Measurements from ENCODE around the gene PEX6.
"Not testable (repeated sequence)": the region's sequence is repeated elsewhere in the genome, so short reads cannot be mapped to it uniquely, and the experiment has no call there.

PEX6 gene

DNA sequence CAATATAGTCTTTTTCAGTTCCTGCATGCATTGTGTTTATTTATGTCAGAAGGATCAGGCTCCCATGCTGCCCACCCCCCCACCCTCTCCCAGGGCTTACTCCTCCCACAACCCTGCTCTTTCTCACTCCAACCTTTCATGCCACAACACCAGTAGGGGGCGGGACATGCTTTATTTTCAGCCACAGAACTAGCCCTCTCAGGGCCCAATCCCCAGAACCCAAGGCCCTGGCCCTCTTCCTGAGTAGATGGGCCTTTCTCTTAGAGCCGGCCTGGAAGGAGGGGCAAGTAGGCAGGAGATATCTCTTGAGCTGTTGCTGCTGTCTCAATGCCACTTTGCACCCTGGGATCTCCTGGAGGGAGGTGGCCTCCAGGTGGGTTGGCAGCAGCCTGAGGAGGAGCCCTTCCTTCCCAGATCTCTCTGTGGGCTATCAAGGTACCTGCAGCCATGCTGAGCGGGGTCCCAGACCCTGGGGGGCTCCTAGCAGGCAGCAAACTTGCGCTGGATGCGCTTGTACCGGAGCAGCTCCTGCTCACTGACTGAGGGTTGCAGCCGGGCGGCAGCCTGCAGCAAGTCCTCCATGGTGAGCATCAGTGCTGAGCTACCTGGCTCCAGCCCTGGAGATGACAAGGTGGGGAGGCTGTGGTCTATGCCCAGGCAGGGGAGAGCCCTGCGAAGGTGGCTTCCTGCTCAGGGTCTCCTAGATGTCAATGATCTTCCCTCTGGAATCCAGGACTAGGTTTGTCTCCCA, 15.0 kb downstream of the PEX6 start:
- DNase-seq = peak; percentile 33 to 60

DNA sequence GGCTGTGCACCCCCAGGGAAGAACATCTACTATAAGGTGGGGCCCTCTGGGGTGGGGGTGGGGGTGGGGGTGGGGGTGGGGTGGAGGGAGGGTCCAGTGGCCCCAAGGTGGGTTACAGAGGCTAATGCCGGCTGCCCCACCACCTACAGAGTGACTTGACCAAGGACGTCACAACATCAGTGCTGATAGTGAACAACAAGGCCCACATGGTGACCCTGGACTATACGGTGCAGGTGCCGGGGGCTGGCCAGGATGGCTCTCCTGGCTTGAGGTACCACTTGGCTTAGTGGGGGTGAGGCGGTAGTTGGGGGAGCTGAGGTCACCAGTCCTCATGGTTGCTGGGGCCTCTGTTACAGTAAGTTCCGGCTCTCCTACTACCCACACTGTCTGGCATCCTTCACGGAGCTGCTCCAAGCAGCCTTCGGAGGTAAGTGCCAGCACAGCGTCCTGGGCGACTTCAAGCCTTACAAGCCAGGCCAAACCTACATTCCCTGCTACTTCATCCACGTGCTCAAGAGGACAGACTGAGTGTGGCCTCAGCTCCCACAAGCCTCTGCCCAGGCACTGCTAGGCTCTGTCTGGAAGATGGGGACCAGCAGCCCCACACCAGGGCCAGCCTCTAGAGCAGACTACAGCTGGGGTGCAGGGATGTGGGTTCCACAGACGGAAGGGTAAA, 15.7 kb downstream of the PEX6 start:
- no peak for DNase-seq

DNA sequence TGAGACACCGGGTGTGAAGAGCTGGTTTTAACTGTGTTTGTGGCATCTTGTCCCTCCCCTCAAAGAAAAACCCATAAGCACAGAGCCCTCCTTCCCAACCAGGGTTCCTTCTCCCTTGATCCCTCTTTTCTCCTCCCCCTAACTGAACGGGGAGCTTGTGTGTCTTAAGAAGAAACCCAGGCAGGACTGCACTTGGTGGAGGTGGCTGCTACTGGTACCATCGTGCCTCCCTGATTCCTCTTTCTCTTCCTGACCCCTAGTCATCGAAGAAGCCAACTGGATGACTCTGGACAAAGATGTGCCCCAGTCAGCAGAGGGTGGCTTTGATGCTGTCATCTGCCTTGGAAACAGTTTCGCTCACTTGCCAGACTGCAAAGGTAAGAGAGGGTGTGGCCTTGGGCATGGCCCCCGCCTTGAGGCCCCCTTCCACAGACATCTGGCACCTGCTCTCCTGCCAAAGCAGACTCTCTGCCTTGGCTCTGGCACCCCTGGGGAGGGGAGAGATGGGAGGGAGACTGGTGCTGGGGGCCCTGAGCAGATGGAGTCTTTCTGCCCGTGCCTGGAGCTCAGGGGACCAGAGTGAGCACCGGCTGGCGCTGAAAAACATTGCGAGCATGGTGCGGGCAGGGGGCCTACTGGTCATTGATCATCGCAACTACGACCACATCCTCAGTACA, 16.3 kb downstream of the PEX6 start:
- DNase-seq = no peak

- no peak for DNase-seq
Observed at GRCh38 chr6:42962096-42962495, 16.9 kb downstream of the PEX6 start.

GRCh38 chr6:42961020-42961470, 17.9 kb downstream of the PEX6 start:
- no peak for DNase-seq

- DNase-seq = no peak
Observed at GRCh38 chr6:42960243-42961019, 18.6 kb downstream of the PEX6 start, which contains the start of gene GNMT. Gene GNMT (plus strand): TSS chr6:42960754. CDS start chr6:42960768, 14 bp downstream.

- no peak for DNase-seq
Observed at GRCh38 chr6:42959917-42960242, 19.1 kb downstream of the PEX6 start.

- DNase-seq = no peak
Observed at GRCh38 chr6:42958125-42958524, 20.9 kb downstream of the PEX6 start.

- DNase-seq = not testable (repeated sequence)
Observed at GRCh38 chr6:42954405-42954804, 24.6 kb downstream of the PEX6 start.

GRCh38 chr6:42952389-42952788, 26.6 kb downstream of the PEX6 start:
- no peak for DNase-seq

DNA sequence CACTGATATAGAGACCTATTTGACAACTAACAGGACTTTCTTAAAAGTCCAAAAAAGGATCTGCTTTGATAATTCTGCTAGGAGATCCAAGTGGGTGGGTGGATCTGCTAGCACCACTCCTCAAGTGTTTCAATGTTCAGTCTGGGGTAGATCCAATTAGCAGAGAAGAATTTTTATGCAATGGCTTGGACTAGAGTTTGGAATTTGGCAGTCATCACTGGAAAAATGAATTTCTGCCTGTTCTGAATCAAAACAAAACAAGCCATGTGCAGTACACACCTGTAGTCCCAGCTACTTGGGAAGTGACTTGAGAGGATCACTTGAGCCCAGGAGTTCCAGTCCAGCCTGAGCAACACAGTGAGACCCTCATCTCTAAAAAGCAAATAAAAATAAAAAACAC, 31.0 kb downstream of the PEX6 start:
- DNase-seq = no peak

DNA sequence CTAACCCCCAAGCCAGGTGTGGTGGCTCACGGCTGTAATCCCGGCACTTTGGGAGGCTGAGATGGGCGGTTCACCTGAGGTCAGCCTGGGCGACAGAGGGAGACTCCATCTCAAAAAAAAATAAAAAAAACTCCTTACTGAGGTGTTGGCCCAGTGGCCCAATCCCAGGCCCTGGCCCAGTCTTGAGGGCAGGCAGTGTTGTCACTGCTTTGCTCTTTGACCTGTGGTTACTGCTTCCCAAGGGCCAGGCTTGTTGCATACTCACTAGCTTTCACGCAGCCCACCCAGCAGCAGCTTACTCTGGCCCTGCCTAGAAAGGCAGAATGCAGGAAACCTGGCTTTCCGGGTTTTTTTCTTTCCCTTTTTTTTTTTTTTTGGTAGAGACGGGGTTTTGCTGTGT, 36.5 kb downstream of the PEX6 start:
- no peak for DNase-seq

- DNase-seq = not testable (repeated sequence)
Observed at GRCh38 chr6:42941356-42941755, 37.6 kb downstream of the PEX6 start.

- DNase-seq = no peak
Observed at GRCh38 chr6:42940493-42941045, 38.4 kb downstream of the PEX6 start.

DNA sequence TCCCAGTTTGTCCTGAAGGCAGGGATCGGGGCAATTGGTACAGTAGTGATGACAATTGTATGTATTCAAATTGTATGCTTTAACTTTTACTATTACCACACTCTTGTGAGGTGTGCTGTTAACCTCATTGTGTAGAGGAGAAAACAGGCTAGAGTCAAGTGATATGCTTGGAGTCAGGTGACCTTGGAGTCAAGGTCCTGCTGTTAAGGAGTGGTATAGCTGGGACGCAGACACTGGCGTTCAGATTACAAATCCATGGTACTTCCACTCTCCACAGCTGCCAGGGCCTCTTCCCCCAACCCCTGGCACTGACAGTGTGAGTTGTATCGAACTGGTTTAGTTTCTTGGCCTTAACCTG, 39.2 kb downstream of the PEX6 start:
- DNase-seq = no peak

DNA sequence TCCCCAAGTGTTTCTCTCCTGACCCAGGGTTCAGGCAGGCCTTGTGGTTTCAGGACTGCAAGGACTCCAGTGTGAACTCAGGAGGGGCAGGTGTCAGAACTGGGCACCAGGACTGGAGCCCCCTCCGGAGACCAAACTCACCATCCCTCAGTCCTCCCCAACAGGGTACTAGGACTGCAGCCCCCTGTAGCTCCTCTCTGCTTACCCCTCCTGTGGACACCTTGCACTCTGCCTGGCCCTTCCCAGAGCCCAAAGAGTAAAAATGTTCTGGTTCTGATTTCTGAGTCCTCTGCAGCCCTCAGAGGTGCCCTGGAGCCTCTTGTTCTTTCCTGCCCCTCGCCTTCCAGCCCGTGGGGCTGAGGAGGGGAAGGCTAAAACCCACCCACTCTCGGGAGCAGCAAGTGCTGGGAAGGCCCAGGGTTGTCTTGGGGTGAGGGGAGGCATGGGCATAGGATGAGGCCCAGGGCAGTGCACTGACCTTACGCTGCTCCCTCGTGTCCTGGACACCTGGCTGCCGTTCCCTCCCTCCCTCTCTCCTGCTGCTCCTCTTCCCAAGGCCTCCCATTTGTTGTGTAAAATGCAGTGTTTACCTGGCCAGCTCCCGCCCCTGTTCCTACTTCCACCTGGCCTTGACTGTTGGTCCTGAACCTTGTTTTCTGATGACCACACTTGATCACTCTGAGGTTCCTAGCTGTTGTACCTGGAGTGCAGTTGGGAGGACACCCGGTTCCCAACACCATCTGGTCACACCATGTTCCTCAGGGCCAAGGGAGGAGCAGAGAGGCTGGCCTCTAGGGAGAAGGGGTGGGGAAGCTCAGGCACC, 39.8 kb downstream of the PEX6 start:
- no peak for DNase-seq

DNA sequence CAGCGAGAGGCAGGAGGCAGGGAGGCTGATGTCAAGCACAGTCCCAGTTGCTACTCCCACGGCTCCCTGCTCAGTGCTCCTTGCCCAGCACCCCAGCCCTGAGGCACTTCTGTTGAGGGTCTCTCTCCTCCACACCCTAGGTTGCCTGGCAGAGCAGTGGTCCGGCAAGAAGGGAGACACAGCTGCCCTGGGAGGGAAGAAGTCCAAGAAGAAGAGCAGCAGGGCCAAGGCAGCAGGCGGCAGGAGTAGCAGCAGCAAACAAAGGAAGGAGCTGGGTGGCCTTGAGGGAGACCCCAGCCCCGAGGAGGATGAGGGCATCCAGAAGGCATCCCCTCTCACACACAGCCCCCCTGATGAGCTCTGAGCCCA, 40.6 kb downstream of the PEX6 start:
- DNase-seq = no peak

DNA sequence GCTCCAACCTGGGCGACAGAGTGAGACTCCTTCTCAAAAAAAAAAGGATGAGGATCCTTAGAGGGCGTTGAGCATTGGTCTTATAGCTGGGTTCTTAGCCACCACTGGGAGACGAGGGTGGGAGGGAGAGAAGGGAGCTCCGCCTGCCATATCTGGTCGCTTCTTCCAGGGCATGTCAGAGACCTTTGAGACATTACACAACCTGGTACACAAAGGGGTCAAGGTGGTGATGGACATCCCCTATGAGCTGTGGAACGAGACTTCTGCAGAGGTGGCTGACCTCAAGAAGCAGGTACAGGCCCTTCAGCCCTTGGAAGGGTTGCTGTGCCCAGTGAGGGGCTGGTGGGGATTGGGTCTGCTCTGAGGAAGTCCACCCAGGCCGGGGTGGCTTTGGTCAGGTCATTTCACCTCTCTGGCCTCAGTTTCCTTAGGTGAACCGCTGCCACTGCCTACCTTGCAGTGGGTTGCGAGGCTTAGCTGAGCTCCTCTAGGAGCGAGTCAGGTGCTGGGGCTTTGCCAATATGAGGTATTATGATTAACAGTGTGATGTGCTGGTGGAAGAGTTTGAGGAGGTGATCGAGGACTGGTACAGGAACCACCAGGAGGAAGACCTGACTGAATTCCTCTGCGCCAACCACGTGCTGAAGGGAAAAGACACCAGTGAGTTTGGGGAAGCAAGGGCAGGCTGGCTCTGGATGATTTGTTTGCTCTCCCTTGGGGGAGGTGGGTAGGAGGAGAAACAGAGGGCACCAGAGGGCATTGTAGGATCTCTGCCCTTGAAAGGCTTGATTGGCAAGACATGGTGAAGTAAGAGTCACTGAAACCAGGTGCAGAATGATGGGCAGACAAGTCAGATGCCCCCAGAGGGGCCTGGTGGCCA, 41.2 kb downstream of the PEX6 start:
- DNase-seq = no peak

DNA sequence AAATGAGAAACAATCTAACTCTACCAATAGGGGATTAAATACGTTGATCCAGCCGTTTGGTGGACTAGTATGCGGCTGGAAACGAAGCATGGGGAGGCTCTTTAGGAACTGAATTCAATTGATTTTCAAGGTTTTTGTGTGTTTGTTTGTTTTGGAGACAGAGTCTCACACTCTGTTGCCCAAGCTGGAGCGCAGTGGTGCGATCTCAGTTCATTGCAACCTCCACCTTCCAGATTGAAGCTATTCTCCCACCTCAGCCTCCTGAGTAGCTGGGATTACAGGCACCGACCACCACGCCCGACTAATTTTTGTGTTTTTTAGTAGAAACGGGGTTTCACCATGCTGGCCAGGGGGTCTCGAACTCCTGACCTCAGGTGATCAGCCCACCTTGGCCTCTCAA, 42.6 kb downstream of the PEX6 start:
- no peak for DNase-seq

GRCh38 chr6:42935322-42935721, 43.7 kb downstream of the PEX6 start:
- DNase-seq = no peak

GRCh38 chr6:42933205-42933604, 45.8 kb downstream of the PEX6 start:
- DNase-seq = peak; percentile 57 to 77
